Measurements from ENCODE around the gene RANBP3.

RANBP3 gene

GRCh38 chr19:5895409-5895808, 82.5 kb downstream of the RANBP3 start:
- H3K27ac ChIP-seq (ENCODE audit: low read depth, low read length) = no peak overlapping the region
- H3K27me3 ChIP-seq (ENCODE audit: insufficient read depth, low read length) = no peaks in the 10 kb centered on the region
- peaks cover 0 to 2% of the 10 kb centered on the region in 2 experiments for H3K4me1 ChIP-seq (ENCODE audit: control insufficient read depth in 1 of 2, insufficient read depth in 2 of 2, low read length in 2 of 2)
- no peak overlapping the region for H4K8ac ChIP-seq (ENCODE audit: low read depth, low read length)
- no peak overlapping the region for H2BK120ac ChIP-seq (ENCODE audit: insufficient read depth, low read length, poor library complexity)
- H3K23ac ChIP-seq (ENCODE audit: low read length) = no peak overlapping the region
- H3K4me2 ChIP-seq (ENCODE audit: low read length) = no peak overlapping the region
- H3K36me3 ChIP-seq (ENCODE audit: control insufficient read depth in 1 of 2, insufficient read depth in 2 of 2, low read length in 2 of 2) = peaks cover 40% of the 10 kb centered on the region in 2 experiments
- H3K14ac ChIP-seq (ENCODE audit: low read length) = no peak overlapping the region
- H3K18ac ChIP-seq (ENCODE audit: low read length) = no peak overlapping the region
- no peak overlapping the region for H2AFZ ChIP-seq (ENCODE audit: insufficient read depth, low read length, poor library complexity)
- H3K4ac ChIP-seq (ENCODE audit: low read depth, low read length) = no peak overlapping the region
- no peak overlapping the region for H3K9ac ChIP-seq (ENCODE audit: low read length)
- no peak overlapping the region for H4K12ac ChIP-seq (ENCODE audit: low read depth, low read length)
- peaks cover 3% of the 10 kb centered on the region for H3K79me2 ChIP-seq (ENCODE audit: control insufficient read depth, insufficient read depth, low read length, poor library complexity)
- WGBS (ENCODE audit: extremely low coverage, insufficient coverage, insufficient read length) = no CpG with 5 or more reads among the region's 15 CpGs
- no peak overlapping the region for H3K4me3 ChIP-seq (ENCODE audit: low read depth, low read length)
- peaks cover 7% of the 10 kb centered on the region for H3K9me3 ChIP-seq (ENCODE audit: insufficient read depth, low read depth, low read length)
- no peak for DNase-seq
- H2BK5ac ChIP-seq (ENCODE audit: low read depth, low read length, poor library complexity) = no peak overlapping the region
- no peak overlapping the region for H2BK12ac ChIP-seq (ENCODE audit: low read length)
- no peak overlapping the region for H2AK5ac ChIP-seq (ENCODE audit: low read length)
- no peak overlapping the region for H4K91ac ChIP-seq (ENCODE audit: low read depth, low read length)
- no peaks in the 10 kb centered on the region for H3K79me1 ChIP-seq (ENCODE audit: low read length)

GRCh38 chr19:5894704-5895349, 83.1 kb downstream of the RANBP3 start:
- H3K4me3 ChIP-seq (ENCODE audit: low read depth, low read length) = no peak overlapping the region
- H3K27me3 ChIP-seq (ENCODE audit: insufficient read depth, low read length) = no peaks in the 10 kb centered on the region

GRCh38 chr19:5893907-5894703, 83.8 kb downstream of the RANBP3 start:
- Histone ChIP-seq H3K9ac (ENCODE audit: low read length) (no peak overlapping the region), H3K4ac (ENCODE audit: low read depth, low read length) (no peak overlapping the region), H3K14ac (ENCODE audit: low read length) (no peak overlapping the region), H3K18ac (ENCODE audit: low read length) (no peak overlapping the region), H3K79me1 (ENCODE audit: low read length) (no peaks in the 10 kb centered on the region), H2BK12ac (ENCODE audit: low read length) (no peak overlapping the region), H3K23ac (ENCODE audit: low read length) (no peak overlapping the region), H2AFZ (ENCODE audit: insufficient read depth, low read length, poor library complexity) (no peak overlapping the region), H4K12ac (ENCODE audit: low read depth, low read length) (no peak overlapping the region), H2BK120ac (ENCODE audit: insufficient read depth, low read length, poor library complexity) (no peak overlapping the region), H3K4me2 (ENCODE audit: low read length) (no peak overlapping the region), H4K91ac (ENCODE audit: low read depth, low read length) (no peak overlapping the region), H3K36me3 (ENCODE audit: control insufficient read depth in 1 of 2, insufficient read depth in 2 of 2, low read length in 2 of 2) (peaks cover 32 to 33% of the 10 kb centered on the region in 2 experiments), H4K8ac (ENCODE audit: low read depth, low read length) (no peak overlapping the region), H3K4me3 (ENCODE audit: low read depth, low read length) (no peak overlapping the region), H2BK5ac (ENCODE audit: low read depth, low read length, poor library complexity) (no peak overlapping the region), H3K27ac (ENCODE audit: low read depth, low read length) (no peak overlapping the region), H3K79me2 (ENCODE audit: control insufficient read depth, insufficient read depth, low read length, poor library complexity) (no peaks in the 10 kb centered on the region), H3K9me3 (ENCODE audit: insufficient read depth, low read depth, low read length) (peaks cover 7% of the 10 kb centered on the region), H3K27me3 (ENCODE audit: insufficient read depth, low read length) (no peaks in the 10 kb centered on the region), H2AK5ac (ENCODE audit: low read length) (no peak overlapping the region), H3K4me1 (ENCODE audit: control insufficient read depth in 1 of 2, insufficient read depth in 2 of 2, low read length in 2 of 2) (peaks cover 0 to 2% of the 10 kb centered on the region in 2 experiments)
- peak in 1 of 2 donors; percentile 66 for DNase-seq
- WGBS (ENCODE audit: extremely low coverage, insufficient coverage, insufficient read length) = no CpG with 5 or more reads among the region's 28 CpGs

More at GRCh38 chr19:5894704-5895349, 83.1 kb downstream of the RANBP3 start:
- peak in 1 of 2 donors; percentile 25 for DNase-seq
- Histone ChIP-seq H3K9me3 (ENCODE audit: insufficient read depth, low read depth, low read length) (peaks cover 7% of the 10 kb centered on the region), H3K4me2 (ENCODE audit: low read length) (no peak overlapping the region), H2BK12ac (ENCODE audit: low read length) (no peak overlapping the region), H2BK5ac (ENCODE audit: low read depth, low read length, poor library complexity) (no peak overlapping the region), H3K4ac (ENCODE audit: low read depth, low read length) (no peak overlapping the region), H3K18ac (ENCODE audit: low read length) (no peak overlapping the region), H4K12ac (ENCODE audit: low read depth, low read length) (no peak overlapping the region), H3K4me1 (ENCODE audit: control insufficient read depth in 1 of 2, insufficient read depth in 2 of 2, low read length in 2 of 2) (peaks cover 0 to 2% of the 10 kb centered on the region in 2 experiments), H3K9ac (ENCODE audit: low read length) (no peak overlapping the region), H4K8ac (ENCODE audit: low read depth, low read length) (no peak overlapping the region), H2BK120ac (ENCODE audit: insufficient read depth, low read length, poor library complexity) (no peak overlapping the region), H3K79me1 (ENCODE audit: low read length) (no peaks in the 10 kb centered on the region), H2AFZ (ENCODE audit: insufficient read depth, low read length, poor library complexity) (no peak overlapping the region), H2AK5ac (ENCODE audit: low read length) (no peak overlapping the region), H3K36me3 (ENCODE audit: control insufficient read depth in 1 of 2, insufficient read depth in 2 of 2, low read length in 2 of 2) (peaks cover 34 to 36% of the 10 kb centered on the region in 2 experiments), H3K27ac (ENCODE audit: low read depth, low read length) (no peak overlapping the region), H3K79me2 (ENCODE audit: control insufficient read depth, insufficient read depth, low read length, poor library complexity) (peaks cover 2% of the 10 kb centered on the region), H3K23ac (ENCODE audit: low read length) (no peak overlapping the region), H3K14ac (ENCODE audit: low read length) (no peak overlapping the region), H4K91ac (ENCODE audit: low read depth, low read length) (no peak overlapping the region)
- no CpG with 5 or more reads among the region's 28 CpGs for WGBS (ENCODE audit: extremely low coverage, insufficient coverage, insufficient read length)

GRCh38 chr19:5893296-5893903, 84.5 kb downstream of the RANBP3 start:
- Histone ChIP-seq H3K23ac (ENCODE audit: low read length) (no peak overlapping the region), H3K36me3 (ENCODE audit: control insufficient read depth in 1 of 2, insufficient read depth in 2 of 2, low read length in 2 of 2) (peaks cover 32 to 33% of the 10 kb centered on the region in 2 experiments), H3K27ac (ENCODE audit: low read depth, low read length) (no peak overlapping the region), H3K4me2 (ENCODE audit: low read length) (no peak overlapping the region), H2AK5ac (ENCODE audit: low read length) (no peak overlapping the region), H2BK120ac (ENCODE audit: insufficient read depth, low read length, poor library complexity) (no peak overlapping the region), H3K9me3 (ENCODE audit: insufficient read depth, low read depth, low read length) (peaks cover 7% of the 10 kb centered on the region), H3K14ac (ENCODE audit: low read length) (no peak overlapping the region), H3K18ac (ENCODE audit: low read length) (no peak overlapping the region), H3K79me1 (ENCODE audit: low read length) (no peaks in the 10 kb centered on the region), H3K79me2 (ENCODE audit: control insufficient read depth, insufficient read depth, low read length, poor library complexity) (no peaks in the 10 kb centered on the region), H3K27me3 (ENCODE audit: insufficient read depth, low read length) (no peaks in the 10 kb centered on the region), H4K91ac (ENCODE audit: low read depth, low read length) (no peak overlapping the region), H3K4me3 (ENCODE audit: low read depth, low read length) (no peak overlapping the region), H2BK5ac (ENCODE audit: low read depth, low read length, poor library complexity) (no peak overlapping the region), H3K4ac (ENCODE audit: low read depth, low read length) (no peak overlapping the region), H2AFZ (ENCODE audit: insufficient read depth, low read length, poor library complexity) (no peak overlapping the region), H3K9ac (ENCODE audit: low read length) (no peak overlapping the region), H4K12ac (ENCODE audit: low read depth, low read length) (no peak overlapping the region), H3K4me1 (ENCODE audit: control insufficient read depth in 1 of 2, insufficient read depth in 2 of 2, low read length in 2 of 2) (peaks cover 0 to 2% of the 10 kb centered on the region in 2 experiments), H2BK12ac (ENCODE audit: low read length) (no peak overlapping the region), H4K8ac (ENCODE audit: low read depth, low read length) (no peak overlapping the region)
- DNase-seq = peak; percentile 40 to 64
- WGBS (ENCODE audit: extremely low coverage, insufficient coverage, insufficient read length) = no CpG with 5 or more reads among the region's 13 CpGs

All from trophoblast cell (in vitro differentiated cells and primary cell).